HG03045 (cell line): Measurements from ENCODE around the gene TGM4.
A peak's percentile ranks its signal among the peaks of the same experiment; 100 is the strongest.
"Not testable (repeated sequence)": the region's sequence is repeated elsewhere in the genome, so short reads cannot be mapped to it uniquely, and the experiment has no call there.

Experiments
- ATAC-seq: cut with Tn5 transposase; IDR thresholded peaks from one replicate; pipeline ENCODE4 v1.9.1; 2021; ENCODE audit warnings: mild to moderate bottlenecking, moderate library complexity; ENCODE audit not compliant: unreplicated experiment

The TGM4 gene

DNA sequence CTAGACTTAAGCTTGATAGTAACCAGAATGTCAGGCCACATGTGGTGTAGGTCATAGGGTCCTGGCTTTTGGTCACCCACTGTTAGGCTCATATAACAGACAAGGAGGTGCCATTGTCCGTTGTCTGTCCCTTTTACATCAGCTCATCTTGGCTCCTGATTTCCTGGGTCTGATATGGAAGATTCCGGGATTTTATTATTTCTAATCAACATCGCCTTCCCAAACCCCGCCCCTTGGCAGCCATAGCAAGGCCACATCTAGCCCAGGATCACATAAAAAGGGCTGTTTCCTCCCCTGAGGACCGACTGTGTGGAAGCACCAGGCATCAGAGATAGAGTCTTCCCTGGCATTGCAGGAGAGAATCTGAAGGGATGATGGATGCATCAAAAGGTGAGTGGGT, at the start of gene TGM4:
TSS of gene TGM4 (plus strand) at position 301 of the 400 bp plus-strand sequence. CDS start at position 372, 71 bp downstream.
- no peak for ATAC-seq

DNA sequence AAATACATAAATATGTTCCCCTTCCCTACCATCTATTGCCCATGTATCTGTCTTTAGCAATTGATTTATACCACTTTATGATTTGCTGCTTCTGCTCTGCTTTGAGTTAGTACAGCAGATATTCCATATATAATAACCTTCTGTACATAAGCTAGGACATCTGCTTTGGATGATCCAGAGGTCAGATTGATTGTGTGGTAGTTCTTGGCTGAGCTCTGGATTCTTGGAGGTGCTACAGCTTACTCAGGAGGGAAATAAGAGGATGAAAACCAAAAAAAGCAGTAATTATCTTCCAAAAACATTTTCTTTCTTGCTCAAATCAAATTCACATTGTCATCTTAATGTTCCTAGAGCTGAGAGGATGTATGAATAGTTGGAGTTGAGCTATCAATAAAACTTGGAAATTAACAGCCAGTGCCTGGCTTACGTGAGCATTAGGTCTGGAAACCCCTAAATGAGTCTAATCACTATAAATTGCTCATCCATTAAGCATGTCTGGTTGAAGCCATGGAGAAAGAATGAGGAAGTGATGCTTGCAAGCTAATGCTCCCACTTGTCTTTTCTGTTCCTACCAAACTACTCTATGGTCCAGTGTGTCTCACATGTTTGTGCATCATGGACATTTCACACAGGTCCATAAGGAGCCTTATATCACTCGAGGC, 49.0 kb upstream of the TGM4 start:
- ATAC-seq = no peak

DNA sequence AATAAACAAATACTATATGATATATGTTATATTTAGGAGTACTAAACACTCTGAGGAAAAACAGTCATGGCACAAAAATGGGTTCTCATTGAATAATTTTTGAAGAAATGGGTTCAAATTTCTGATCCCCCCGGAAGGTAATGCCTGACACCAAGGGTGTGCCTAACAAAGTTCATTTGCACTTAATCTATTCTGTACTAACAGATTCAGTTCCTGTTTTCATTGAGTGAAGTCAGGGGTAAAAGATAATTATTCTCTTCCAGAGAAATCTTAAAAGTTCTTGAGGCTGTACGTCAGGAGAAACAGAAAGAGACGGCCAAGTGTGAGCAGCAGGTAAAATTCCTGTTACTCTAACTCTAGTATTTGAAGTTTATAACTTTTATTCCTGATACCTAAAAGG, 47.2 kb upstream of the TGM4 start:
- no peak for ATAC-seq

DNA sequence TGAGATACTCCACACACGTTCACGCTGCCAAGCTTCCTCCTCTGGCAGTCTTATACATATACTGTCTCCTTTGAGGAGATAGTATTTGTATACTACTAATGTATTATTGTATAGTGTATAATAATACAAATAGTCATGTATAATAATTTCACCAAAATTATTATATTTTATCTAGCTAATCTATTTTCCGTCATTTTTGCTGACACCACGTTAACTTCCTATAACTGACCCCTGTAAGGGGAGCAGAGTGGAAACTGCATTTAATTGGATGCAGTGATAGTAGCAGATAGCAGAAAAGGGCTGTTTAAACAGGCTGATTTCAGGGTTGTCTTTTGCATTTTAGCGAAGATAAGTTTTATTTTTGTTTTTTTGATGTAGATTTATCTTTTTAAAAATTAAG, 43.2 kb upstream of the TGM4 start:
- no peak for ATAC-seq

DNA sequence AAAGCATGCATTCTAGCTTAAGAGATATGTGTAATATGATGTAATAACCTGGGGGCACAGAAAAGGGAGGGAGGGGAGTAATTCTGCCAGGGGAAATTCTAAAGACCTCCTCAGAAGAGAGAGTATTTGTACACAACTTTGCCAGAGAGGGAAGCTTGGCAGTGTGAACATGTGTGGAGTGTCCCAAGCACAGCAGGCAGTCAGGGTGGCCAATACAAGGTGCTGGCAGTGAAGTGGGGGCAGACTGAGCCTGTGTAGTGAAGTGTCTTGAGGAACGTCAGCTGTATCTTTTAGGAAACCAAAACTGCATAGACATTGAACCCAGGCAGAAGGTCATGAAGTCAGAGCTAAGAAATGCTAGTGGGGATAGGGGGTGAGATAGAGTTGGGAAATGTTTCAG, 42.4 kb upstream of the TGM4 start:
- no peak for ATAC-seq

DNA sequence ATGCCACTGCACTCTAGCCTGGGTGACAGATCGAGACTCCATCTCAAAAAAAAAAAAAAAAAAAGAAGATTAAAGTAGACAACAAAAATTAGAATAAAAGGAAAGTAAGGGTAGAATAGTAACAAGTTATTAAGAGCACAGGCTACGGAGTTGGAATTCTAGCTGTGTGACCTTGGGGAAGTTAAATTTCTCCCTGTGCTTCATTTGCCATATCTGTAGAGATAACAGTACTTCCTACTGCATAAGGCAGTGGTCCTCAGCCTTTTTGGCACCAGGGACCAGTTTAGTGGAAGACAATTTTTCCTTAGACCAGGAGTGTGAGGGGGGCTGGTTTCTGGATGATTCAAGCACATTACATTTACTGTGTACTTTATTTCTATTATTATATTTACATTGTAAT, 41.4 kb upstream of the TGM4 start:
- no peak for ATAC-seq

DNA sequence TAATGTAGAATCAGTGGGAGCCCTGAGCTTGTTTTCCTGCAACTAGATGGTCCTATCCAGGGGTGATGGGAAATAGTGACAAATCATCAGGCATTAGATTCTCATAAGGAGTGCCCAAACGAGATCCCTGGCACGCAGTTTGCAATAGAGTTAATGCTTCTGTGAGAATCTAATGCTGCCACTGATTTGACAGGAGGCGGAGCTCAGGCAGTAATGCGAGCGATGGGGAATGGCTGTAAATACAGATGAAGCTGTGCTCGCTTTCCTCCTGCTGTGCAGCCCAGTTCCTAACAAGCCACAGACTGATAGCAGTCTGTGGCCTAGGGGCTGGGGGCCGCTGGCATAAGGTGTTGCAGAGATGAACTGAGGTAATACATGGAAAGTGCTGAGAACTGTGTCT, 41.0 kb upstream of the TGM4 start:
- no peak for ATAC-seq

DNA sequence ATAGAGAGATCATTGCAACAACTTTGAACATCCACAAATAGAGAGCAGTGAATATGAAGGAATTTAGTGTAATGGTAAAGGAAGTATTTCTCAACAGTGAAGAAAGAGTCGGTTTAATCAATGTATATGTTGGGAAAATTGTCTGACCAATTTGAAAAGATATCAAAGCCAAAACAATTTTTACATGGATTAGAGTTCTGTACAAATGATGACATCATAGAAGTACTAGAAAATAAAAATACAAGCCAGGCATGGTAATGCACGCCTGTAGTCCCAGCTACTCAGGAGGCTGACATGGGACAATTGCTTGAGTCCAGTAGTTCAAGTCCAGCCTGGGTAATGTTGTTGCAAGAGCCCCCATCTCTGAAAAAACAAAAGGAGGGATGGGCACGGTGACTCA, 38.7 kb upstream of the TGM4 start:
- no peak for ATAC-seq

DNA sequence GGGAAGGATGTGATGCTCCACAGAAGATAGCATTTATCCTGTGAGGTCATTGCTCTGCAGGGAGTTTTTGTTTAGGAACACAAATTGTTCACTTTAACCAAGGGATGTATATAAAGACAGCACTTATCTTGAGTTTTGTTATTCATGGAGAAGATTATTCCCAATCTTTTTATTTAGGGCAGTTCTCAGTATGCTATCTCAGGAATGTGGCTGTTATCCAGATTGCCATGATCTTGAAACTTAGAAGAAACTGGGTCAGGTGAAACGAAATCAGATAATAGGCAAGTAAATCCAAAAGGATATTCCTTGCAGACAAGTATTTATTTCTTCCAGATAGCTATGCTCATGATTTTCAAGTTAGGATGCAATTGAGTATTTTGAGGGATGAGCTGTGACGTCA, 32.0 kb upstream of the TGM4 start:
- no peak for ATAC-seq

DNA sequence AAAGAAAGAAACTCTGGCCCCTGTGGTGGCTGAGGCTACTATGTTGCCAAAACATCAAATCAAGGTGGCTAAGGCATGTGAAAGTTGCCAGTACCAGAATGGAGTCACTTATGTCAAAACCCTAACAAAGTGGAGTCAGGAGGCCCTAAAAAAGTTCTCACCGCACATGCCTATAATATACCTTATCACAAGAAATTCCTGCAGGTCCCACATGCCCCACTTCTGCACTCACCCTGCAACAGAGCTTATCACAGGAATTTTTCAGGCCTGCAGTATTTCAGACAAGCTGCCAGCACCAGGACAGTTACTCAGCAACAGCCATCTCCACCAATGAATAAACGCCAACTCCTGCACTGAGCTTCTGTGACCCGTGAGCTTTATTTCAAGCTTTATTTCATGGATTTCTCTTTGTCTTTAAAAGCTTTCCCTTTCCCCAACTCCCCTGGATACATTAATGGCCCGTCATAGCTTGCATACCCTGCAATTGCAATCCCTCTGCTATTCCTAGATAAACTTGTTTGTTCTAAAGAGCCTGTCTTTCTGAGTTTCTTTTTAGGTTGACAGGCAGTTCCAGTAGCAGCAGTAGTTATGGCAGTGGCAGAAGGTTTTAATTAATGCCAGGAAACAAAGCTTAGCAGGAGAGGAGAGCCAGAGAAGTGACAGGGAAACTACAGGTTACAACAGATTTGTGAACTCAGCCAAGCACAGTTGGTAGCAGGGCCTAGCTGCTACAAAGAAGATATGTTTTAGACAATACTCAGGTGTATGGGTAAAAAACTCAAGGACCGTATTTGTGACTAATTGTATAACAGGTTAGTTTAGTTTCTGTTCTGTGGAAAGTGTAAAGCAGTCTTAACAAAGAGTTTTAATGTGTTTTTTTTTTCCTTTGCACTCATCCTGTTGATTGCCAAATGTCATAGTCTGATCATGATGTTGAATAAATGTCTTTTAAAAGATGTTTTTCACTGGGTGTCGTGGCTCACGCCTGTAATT, 28.6 kb upstream of the TGM4 start:
- ATAC-seq = no peak

DNA sequence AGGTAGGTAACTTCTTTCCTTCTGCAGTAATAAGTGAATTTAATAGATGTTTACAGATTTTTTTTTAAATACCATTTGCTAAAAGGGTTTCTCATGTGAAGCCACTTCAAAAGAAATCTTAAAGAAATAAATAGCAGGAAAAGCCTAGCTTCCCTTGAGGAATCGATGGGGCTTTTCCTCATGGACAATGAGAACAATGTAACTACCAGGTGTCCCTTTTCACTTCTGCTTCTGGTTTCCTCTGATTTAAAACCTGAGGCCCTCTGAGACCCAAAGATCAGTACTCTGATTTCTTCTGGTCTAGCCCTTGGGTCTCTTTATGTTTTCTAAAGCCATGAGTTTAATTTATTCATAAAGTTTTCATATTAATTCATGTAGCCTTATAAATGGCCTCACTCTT, 25.8 kb upstream of the TGM4 start:
- ATAC-seq = no peak

DNA sequence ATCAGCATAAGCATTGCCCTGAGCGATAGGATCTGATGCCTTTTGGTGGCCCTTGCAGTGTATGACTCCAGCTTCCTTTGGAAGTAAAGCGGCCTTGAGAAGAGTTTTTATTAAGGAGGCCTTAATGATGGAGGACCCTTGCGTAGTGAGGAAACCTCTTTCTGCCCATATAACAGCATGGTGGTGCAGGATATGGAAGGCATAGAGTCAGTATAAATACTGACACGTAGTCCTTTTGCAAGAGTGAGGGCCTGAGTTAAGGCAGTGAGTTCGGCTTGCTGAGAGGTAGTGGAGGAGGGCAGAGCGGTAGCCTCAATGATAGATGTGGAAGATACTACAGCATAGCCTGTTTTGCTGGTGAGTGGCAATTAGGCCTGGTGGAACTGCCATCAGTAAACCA, 17.7 kb upstream of the TGM4 start:
- ATAC-seq = not testable (repeated sequence)

DNA sequence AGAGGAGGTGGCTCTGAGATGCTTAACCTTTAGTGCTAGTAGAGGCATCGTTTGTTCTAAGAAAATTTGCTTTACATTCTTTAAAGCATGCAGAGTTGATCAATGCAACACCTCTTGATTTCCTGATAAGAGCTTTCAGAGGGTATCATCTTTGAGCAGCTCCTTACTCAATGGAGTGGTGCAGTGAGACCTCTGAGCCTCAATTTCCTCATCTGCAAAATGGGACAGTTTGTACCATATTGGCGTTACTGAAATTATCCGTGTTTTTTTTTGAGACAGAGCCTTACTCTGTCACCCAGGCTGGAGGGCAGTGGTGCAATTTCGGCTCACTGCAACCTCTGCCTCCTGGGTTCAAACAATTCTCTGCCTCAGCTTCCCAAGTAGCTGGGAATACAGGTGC, 14.3 kb upstream of the TGM4 start:
- ATAC-seq = no peak

DNA sequence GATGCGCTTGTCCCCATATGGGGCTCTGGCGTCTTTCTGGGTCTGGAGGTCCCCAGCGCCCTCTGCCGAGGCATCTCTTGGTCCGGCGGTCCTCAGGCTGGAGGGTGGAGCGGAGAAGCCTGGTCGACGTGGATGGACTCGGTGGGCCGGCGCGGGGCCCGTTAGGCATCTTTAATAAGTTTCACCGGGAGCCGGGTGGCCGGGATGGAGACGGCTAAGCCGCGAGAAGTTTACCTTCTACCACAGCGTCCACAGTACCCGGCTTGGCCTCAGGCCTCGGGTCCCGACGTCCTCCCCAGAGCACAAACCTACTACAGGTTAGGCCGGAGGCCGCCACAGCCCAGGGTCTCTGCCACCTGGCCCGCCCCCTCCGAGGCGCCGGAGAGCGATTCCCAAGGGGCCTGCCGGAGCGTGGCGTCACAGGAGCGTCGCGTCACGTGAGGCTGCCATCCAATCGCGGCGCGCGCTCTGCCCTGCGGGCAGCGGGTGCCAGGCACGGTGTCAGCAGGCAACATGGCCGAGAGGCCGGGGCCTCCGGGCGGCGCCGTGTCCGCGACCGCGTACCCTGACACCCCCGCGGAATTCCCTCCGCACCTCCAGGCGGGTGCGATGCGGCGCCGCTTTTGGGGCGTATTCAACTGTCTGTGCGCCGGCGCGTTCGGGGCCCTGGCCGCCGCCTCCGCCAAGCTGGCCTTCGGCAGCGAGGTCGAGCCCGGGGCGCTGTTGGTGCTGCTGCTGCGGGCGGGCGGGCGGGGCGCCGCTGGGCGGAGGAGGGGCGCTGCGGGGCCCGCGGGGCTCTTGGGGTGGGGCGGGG, 12.8 kb upstream of the TGM4 start, which contains the start of gene TMEM42:
TSS of gene TMEM42 (plus strand) at position 501 of the 814 bp plus-strand sequence. CDS start at position 514, 13 bp downstream.
- peak; percentile 95 for ATAC-seq

DNA sequence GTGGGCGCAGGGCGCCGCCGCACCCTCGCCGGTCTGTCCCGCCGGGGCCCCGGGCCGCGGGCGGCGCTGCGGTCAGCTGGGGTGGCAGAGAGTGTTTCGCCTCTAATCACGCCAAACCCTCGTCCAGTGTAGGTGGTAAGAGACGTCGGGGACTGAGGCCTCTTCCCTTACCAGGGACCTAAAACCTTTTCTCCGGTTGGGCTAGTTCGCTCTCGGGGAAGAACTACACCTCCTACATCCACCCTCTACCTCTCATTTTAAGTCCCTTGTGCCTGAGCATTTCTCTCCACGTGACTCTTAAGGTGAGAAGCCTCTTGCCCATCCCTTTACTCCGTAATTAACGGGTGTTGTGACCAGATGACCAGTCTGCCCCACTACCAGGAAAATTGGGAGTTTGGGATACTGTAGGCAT, 12.2 kb upstream of the TGM4 start:
- peak; percentile 27 for ATAC-seq

DNA sequence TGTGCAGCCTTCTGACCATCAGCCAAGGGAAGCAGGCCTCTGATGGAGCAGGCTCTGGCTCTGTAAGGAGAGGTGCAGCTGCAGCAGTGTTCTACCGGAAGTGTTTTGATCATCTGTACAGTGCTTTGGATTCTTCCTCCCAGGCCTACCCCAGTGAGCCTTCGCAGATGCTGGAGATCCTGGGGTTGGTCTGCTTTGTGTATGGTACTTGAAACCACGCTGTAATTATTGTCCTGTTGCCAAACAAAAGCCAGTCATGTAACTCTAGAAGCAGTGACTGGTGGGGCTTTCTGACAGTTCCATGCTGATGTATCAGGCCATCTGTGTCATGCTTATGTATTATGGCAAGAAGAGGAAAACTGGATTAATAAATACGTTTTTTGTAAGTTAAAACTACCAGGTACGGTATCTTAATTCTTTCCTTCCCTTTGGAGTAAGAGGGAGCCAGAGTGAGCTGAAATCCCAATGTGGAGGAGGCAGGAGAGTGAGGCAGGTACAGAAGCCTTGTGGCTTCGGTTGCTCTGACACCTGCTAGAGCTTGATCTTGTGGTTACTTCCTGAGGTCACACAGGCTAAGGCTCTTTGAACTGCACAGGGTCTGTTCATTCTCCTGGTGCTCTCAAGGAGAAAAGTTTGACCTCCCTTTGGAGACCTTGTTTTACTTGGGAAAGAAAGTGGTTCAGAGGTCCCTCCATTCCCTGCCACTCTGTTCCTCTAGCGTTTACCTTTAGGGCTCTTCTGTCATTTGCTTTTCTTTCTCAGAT, 9.0 kb upstream of the TGM4 start:
- ATAC-seq = no peak

DNA sequence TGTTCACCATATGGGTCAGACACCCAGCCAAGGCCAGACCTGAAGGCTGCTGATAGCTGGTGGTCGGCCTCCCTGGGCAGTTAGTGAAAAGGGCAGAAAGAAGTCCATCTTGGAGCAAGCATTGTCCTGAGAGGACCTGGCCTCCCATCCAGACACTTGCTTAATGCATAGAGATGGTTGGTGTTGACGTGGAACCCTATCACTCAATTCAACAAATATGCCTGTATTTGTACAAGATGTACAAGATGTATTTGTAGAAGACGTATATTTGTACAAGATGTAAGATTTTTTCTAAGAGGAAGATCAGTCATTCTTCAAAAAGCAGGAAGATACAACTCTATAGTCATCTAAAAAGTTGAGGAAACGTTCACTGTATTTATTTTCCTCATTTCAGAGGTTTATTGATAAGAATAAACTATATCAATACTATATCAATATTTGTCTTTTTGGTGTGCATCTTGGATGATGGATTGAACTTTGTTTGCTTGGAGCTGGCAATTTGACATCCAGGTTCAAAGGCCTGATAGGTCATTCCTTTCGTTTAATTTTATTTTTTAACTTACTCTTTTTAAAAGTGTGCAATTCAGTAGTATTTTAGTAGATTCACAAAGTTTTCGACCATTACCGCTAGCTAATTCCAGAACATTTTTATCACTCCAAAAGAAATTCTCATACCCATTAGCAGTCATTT, 6.8 kb upstream of the TGM4 start:
- ATAC-seq = no peak

DNA sequence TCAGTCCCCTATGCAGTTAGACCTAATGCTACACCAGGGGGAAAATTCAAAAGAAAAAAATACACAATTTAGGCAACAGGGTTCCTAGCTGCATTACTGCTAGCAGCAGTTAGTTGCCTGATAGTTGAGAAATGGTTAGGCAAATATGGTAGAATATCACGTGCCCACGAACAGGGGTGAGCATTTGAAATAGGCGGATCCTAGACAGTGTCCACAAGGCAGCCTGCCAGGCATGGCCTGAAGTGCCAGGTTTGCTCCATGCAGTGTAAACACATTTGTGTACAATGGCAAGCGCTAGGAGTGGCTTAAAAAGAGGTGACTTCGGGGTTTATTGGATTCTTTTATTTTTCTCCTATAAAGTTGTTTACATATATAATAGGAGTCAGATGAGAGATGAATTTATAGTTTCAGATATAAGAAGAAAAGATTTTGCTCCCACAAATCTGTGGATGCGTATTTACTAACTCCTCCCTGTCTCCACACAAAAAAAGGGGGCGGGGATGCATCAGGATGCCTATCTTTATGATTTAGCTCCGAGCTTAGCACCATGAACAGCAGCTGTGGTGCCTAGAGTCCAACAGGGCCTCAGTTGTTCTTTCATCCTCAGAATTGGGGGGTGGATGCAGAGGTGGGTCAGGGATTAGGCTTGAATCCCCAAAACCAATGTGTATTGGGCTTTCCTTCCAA, 3.9 kb upstream of the TGM4 start:
- ATAC-seq = no peak

DNA sequence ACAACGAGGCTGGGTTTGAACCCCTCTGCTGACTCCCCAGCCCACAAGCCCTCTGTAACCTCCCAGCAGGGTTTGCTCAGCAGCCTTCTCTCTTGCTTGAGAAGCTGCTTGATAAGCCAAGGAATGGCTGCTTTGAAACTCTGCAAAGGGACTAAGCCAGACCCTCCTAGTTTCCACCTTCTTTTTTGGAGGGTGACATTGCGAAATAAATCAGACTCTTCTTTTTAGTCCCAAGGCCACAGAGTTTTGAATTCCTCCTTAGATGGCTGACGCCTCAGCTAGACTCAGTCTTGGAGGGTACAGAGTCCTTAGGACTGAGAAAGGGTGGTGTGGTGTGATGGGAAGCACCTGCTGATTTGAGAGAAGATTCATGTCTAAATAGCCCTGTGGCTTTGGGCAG, 1.2 kb downstream of the TGM4 start:
- no peak for ATAC-seq
